Natural killer cell (primary cell): ENCODE results near the gene ASIC1. TPM values are rescaled to one million over a fixed set of nuclear protein-coding genes. Genes with fewer than 3 reads are reported as not detected.
A peak's percentile ranks its signal among the peaks of the same experiment; 100 is the strongest.

Source experiments
- ATAC-seq, 3 donors: fragments of 150-1000 bp in 2 of 3; fragments of 200-7000 bp in 1 of 3; cut with Tn5 transposase; 1 replicate in 1 of 3; 2 replicates in 2 of 3; pipeline ENCODE4 v1.10.0; 2021; ENCODE audit warnings: mild to moderate bottlenecking in 2 of 3, moderate library complexity in 2 of 3
- DNase-seq, 2 donors: peaks; one replicate each; pipeline versions ENCODE4 v3.0.0 to v3.0.0-alpha.2; 2013 to 2021; ENCODE audit warnings: mixed read lengths in 1 of 2
- H3K27ac ChIP-seq: one replicate; pipeline ENCODE4 v1.5.1; 2013; ENCODE audit warnings: mild to moderate bottlenecking, low read length
- H3K27me3 ChIP-seq: one replicate; pipeline ENCODE4 v1.6.1; 2013; ENCODE audit warnings: low read length; ENCODE audit not compliant: control insufficient read depth, insufficient read depth
- H3K36me3 ChIP-seq: one replicate; pipeline ENCODE4 v1.6.1; 2013; ENCODE audit warnings: low read length; ENCODE audit not compliant: control insufficient read depth, insufficient read depth
- H3K4me1 ChIP-seq: one replicate; pipeline ENCODE4 v1.6.1; 2013; ENCODE audit warnings: low read length; ENCODE audit not compliant: control insufficient read depth, insufficient read depth
- H3K4me3 ChIP-seq: one replicate; pipeline ENCODE4 v1.5.1; 2013; ENCODE audit warnings: low read length
- H3K9me3 ChIP-seq: one replicate; pipeline ENCODE4 v1.6.1; 2013; ENCODE audit warnings: low read length; ENCODE audit not compliant: control insufficient read depth, insufficient read depth
- H3K27ac Mint-ChIP-seq, 2 donors: one replicate each; pipeline ENCODE4 v1.8.0; 2022; ENCODE audit warnings: mild to moderate bottlenecking in 2 of 2, mixed read lengths in 2 of 2, moderate library complexity in 1 of 2
- H3K27me3 Mint-ChIP-seq, 2 donors: one replicate each; pipeline ENCODE4 v1.8.0; 2022; ENCODE audit warnings: low read depth in 2 of 2, mixed read lengths in 2 of 2
- H3K36me3 Mint-ChIP-seq: one replicate; pipeline ENCODE4 v1.8.0; 2022; ENCODE audit warnings: mixed read lengths
- H3K4me1 Mint-ChIP-seq, 2 donors: one replicate each; pipeline ENCODE4 v1.8.0; 2022; ENCODE audit warnings: mixed read lengths in 2 of 2
- H3K4me3 Mint-ChIP-seq: one replicate; pipeline ENCODE4 v1.8.0; 2022; ENCODE audit warnings: mild to moderate bottlenecking, moderate library complexity, mixed read lengths
- H3K9me3 Mint-ChIP-seq, 2 donors: one replicate each; pipeline ENCODE4 v1.8.0; 2022; ENCODE audit warnings: mixed read lengths in 2 of 2
- WGBS: methylation state at CpG from one replicate; pipeline ENCODE4 v1.1.7; 2013; ENCODE audit warnings: missing lambda C conversion rate; ENCODE audit not compliant: insufficient coverage; 5-methylcytosine and 5-hydroxymethylcytosine counted together
- intact Hi-C: fragments of 100-400 bp; cut with micrococcal nuclease; formaldehyde crosslinking; loops from one replicate; pipeline ENCODE4 v1.14.2; 2022
- total RNA-seq, 4 donors: library from RNA; stranded (reverse); fragments of 120-200 nt in 1 of 4; gene quantifications; one replicate each; pipeline versions ENCODE4 v1.2.3 to v1.2.4, GENCODE V29; 2013 to 2022
- TF ChIP-seq, protein P1 (sequence below): fragments of 200-600 bp; IDR thresholded peaks from one replicate; pipeline ENCODE4 v1.8.0; 2022; ENCODE audit warnings: antibody characterized with exemption

The ASIC1 gene
- total RNA-seq, 3 donors from 2014 or later (not counting 1 experiment from before 2014, with no cell fraction given), result 0.21 TPM; not detected in 2

- Histone ChIP-seq H3K36me3 (peaks cover 30% of the 10 kb centered on the region), H3K4me3 (no peak overlapping the region), H3K4me1 (peaks cover 13% of the 10 kb centered on the region), H3K27me3 (no peaks in the 10 kb centered on the region), H3K27ac (no peak overlapping the region), H3K9me3 (no peaks in the 10 kb centered on the region)
- DNase-seq, result no peak
- H3K27me3 Mint-ChIP-seq, result no peaks in the 10 kb centered on the region
- WGBS, result 98% methylated on average over 9 of the region's 9 CpGs
- ATAC-seq, result no peak
- TF ChIP-seq, protein P1, sequence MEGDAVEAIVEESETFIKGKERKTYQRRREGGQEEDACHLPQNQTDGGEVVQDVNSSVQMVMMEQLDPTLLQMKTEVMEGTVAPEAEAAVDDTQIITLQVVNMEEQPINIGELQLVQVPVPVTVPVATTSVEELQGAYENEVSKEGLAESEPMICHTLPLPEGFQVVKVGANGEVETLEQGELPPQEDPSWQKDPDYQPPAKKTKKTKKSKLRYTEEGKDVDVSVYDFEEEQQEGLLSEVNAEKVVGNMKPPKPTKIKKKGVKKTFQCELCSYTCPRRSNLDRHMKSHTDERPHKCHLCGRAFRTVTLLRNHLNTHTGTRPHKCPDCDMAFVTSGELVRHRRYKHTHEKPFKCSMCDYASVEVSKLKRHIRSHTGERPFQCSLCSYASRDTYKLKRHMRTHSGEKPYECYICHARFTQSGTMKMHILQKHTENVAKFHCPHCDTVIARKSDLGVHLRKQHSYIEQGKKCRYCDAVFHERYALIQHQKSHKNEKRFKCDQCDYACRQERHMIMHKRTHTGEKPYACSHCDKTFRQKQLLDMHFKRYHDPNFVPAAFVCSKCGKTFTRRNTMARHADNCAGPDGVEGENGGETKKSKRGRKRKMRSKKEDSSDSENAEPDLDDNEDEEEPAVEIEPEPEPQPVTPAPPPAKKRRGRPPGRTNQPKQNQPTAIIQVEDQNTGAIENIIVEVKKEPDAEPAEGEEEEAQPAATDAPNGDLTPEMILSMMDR, result no peak
- peak overlapping the region; percentile 89 to 94 for H3K27ac Mint-ChIP-seq
- peak overlapping the region; percentile 47 for H3K4me3 Mint-ChIP-seq
- H3K36me3 Mint-ChIP-seq, result peaks cover 6% of the 10 kb centered on the region
- H3K4me1 Mint-ChIP-seq, result peaks cover 33 to 38% of the 10 kb centered on the region in 2 donors
- intact Hi-C loops, result loop anchor here (10.0 kb wide), 1 partner anchor 228 kb away; no protein-coding TSS in a partner anchor
- H3K9me3 Mint-ChIP-seq, result no peaks in the 10 kb centered on the region
Observed at GRCh38 chr12:50087151-50087550, 29.8 kb downstream of the ASIC1 start.

DNA sequence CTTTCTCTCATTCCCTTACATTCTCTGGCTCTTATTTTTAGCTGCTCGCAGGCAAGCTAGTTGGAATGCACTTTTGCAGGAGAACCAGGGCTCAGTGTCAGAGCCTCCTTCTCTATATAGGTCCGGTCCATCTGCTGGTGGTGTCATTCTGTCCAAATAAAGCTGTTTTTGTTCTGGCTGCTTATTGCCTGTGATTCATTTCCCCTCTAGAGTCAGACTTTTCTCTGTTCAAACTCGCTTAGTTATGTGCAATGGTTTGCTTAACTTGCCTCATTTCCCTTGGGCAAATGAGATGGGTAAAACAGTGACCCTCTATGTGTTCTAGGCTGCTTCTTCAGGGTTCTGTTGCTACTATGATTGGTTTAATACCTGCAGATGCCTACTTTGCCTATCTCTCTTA is 30.6 kb downstream of the ASIC1 start:
- Mint-ChIP-seq H3K36me3 (peaks cover 6% of the 10 kb centered on the region), H3K9me3 (no peaks in the 10 kb centered on the region), H3K27me3 (no peaks in the 10 kb centered on the region), H3K4me1 (peaks cover 33 to 38% of the 10 kb centered on the region in 2 donors), H3K4me3 (peak overlapping the region; percentile 13), H3K27ac (peak overlapping the region; percentile 65 to 71)
- Histone ChIP-seq H3K27ac (no peak overlapping the region), H3K9me3 (no peaks in the 10 kb centered on the region), H3K4me1 (peaks cover 13% of the 10 kb centered on the region), H3K27me3 (no peaks in the 10 kb centered on the region), H3K4me3 (no peak overlapping the region), H3K36me3 (peaks cover 34% of the 10 kb centered on the region)
- TF ChIP-seq, protein P1, result no peak
- WGBS, result 89% methylated on average over 3 of the region's 3 CpGs
- no peak for ATAC-seq
- intact Hi-C loops, result loop anchor here (1.0 to 10.0 kb wide), 2 partner anchors 79 to 227 kb away; partner anchors contain the start of gene CERS5
- no peak for DNase-seq

- ATAC-seq (peak; percentile 25 to 54 (median 34)), DNase-seq (peak in 1 of 2 donors; percentile 79)
- Histone ChIP-seq H3K27ac (no peak overlapping the region), H3K36me3 (peaks cover 41% of the 10 kb centered on the region), H3K9me3 (no peaks in the 10 kb centered on the region), H3K4me1 (peaks cover 13% of the 10 kb centered on the region), H3K4me3 (no peak overlapping the region), H3K27me3 (no peaks in the 10 kb centered on the region)
- Mint-ChIP-seq H3K36me3 (peaks cover 6% of the 10 kb centered on the region), H3K27me3 (no peaks in the 10 kb centered on the region), H3K4me3 (no peak overlapping the region), H3K27ac (peak overlapping the region; percentile 65 to 71), H3K9me3 (no peaks in the 10 kb centered on the region), H3K4me1 (peaks cover 28 to 38% of the 10 kb centered on the region in 2 donors)
- intact Hi-C loops, result loop anchor here (1.0 to 10.0 kb wide), 2 partner anchors 79 to 226 kb away; partner anchors contain the start of gene CERS5
- 40% methylated on average over 3 of the region's 3 CpGs for WGBS
- TF ChIP-seq, protein P1, result peak; percentile 82
Observed at GRCh38 chr12:50088577-50089335, 31.4 kb downstream of the ASIC1 start.
